Osteocyte (in vitro differentiated cells): ENCODE measurements around the gene OR4C6. TPM values are rescaled to one million over a fixed set of nuclear protein-coding genes. Genes with fewer than 3 reads are reported as not detected.

Source experiments
- DNase-seq: peaks from one replicate; pipeline ENCODE4 v3.0.0; 2021; ENCODE audit warnings: mixed read lengths; ENCODE audit not compliant: unreplicated experiment; ENCODE audit errors: extremely low spot score
- H3K27ac Mint-ChIP-seq: one replicate; pipeline ENCODE4 v1.8.0; 2021; ENCODE audit warnings: mild to moderate bottlenecking, mixed read lengths; ENCODE audit not compliant: unreplicated experiment
- H3K27me3 Mint-ChIP-seq: one replicate; pipeline ENCODE4 v1.8.0; 2021; ENCODE audit warnings: mixed read lengths; ENCODE audit not compliant: unreplicated experiment
- H3K36me3 Mint-ChIP-seq: one replicate; pipeline ENCODE4 v1.8.0; 2021; ENCODE audit warnings: mixed read lengths; ENCODE audit not compliant: unreplicated experiment
- H3K4me1 Mint-ChIP-seq: one replicate; pipeline ENCODE4 v1.8.0; 2021; ENCODE audit warnings: mixed read lengths; ENCODE audit not compliant: unreplicated experiment
- H3K4me3 Mint-ChIP-seq: one replicate; pipeline ENCODE4 v1.8.0; 2021; ENCODE audit warnings: mild to moderate bottlenecking, moderate library complexity, mixed read lengths; ENCODE audit not compliant: unreplicated experiment
- H3K9me3 Mint-ChIP-seq: one replicate; pipeline ENCODE4 v1.8.0; 2021; ENCODE audit warnings: mixed read lengths; ENCODE audit not compliant: unreplicated experiment
- long read RNA-seq: library from polyadenylated mRNA; unstranded; transcript quantifications from one replicate; pipeline ENCODE4 v2.0.0, GENCODE V29; 2021
- total RNA-seq: library from RNA; stranded (reverse); gene quantifications from 2 replicates; pipeline ENCODE4 v1.2.1, GENCODE V29; 2021
- TF ChIP-seq, protein P1 (sequence below): fragments of 200-600 bp; sonication (generic); IDR thresholded peaks from 2 replicates; pipeline ENCODE4 v1.5.0; 2021; ENCODE audit warnings: antibody characterized with exemption, mild to moderate bottlenecking, moderate library complexity

The OR4C6 gene
- not detected in 2 replicates for total RNA-seq
- long read RNA-seq = 0 reads

DNA sequence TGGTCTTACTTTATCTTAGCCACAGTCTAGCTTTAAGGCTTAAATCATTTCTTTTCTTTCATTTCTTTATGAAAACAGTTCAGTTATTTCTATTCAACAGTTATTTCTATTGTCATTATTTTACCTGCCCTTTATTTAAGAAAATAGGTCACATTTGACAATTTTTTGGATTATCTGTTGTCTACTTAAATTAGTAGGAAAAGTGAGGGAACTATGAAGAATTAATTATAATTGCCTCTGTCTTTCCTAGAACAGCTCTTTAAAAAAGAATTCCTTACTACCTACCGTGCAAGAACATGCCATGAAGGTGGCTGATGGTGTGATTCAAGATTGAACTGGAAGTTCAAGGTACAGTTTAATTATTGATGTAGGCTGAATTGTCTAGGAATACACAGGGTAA, at the start of gene OR4C6:
Gene OR4C6 (plus strand): TSS at position 301 of the 400 bp plus-strand sequence. CDS start 2,966 bp downstream, outside the sequence.
- Mint-ChIP-seq H3K36me3 (no peaks in the 10 kb centered on the region), H3K27ac (no peak within 1 kb of the TSS), H3K4me1 (no peaks in the 10 kb centered on the region), H3K4me3 (no peak within 1 kb of the TSS), H3K27me3 (no peaks in the 10 kb centered on the region), H3K9me3 (peaks cover 20% of the 10 kb centered on the region)
- no peak for DNase-seq
- TF ChIP-seq, protein P1, sequence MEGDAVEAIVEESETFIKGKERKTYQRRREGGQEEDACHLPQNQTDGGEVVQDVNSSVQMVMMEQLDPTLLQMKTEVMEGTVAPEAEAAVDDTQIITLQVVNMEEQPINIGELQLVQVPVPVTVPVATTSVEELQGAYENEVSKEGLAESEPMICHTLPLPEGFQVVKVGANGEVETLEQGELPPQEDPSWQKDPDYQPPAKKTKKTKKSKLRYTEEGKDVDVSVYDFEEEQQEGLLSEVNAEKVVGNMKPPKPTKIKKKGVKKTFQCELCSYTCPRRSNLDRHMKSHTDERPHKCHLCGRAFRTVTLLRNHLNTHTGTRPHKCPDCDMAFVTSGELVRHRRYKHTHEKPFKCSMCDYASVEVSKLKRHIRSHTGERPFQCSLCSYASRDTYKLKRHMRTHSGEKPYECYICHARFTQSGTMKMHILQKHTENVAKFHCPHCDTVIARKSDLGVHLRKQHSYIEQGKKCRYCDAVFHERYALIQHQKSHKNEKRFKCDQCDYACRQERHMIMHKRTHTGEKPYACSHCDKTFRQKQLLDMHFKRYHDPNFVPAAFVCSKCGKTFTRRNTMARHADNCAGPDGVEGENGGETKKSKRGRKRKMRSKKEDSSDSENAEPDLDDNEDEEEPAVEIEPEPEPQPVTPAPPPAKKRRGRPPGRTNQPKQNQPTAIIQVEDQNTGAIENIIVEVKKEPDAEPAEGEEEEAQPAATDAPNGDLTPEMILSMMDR = no peak

DNA sequence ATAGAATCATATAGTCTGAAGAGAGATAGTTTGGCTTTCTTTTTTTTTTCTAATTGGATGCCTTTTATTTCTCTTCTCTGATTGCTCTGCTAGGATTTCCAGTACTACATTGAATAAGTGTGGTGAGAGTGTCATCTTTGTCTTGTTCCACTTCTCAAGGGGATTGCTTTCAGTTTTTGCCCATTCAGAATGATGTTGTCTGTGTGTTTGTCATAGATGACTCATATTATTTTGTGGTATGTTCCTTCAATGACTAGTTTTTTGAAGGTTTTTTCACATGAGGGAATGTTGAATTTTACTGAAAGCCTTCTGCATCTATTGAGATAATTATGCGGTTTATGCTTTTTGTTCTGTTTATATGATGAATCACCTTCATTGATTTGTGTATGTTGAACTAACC, 37.5 kb upstream of the OR4C6 start:
- Mint-ChIP-seq H3K4me3 (no peak overlapping the region), H3K36me3 (no peaks in the 10 kb centered on the region), H3K9me3 (peaks cover 14% of the 10 kb centered on the region), H3K4me1 (no peaks in the 10 kb centered on the region), H3K27me3 (no peaks in the 10 kb centered on the region), H3K27ac (no peak overlapping the region)
- TF ChIP-seq, protein P1 = no peak
- DNase-seq = no peak

DNA sequence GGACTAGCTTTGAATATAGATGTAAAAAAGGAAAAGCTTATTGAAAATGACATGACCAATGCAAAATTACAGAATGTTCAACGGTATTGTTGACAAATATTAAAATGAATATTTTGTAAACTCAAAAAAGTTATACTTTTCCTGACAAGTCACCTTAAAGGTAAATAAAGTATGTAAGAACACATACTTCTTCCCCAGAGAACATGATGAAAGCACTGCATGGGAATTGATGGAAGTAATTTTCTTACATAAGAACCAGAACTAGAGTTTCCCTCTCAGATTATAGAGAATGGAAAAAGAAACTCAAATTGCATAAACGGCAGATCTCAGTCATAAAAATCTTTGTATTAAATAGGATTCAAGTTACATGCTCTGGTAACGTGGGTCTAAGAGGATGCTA, 27.2 kb upstream of the OR4C6 start, which contains the start of gene OR4P4:
Gene OR4P4 (plus strand): TSS at position 301 of the 400 bp plus-strand sequence.
- H3K4me3 Mint-ChIP-seq = no peak within 1 kb of the TSS
- no peak within 1 kb of the TSS for H3K27ac Mint-ChIP-seq
- no peaks in the 10 kb centered on the region for H3K36me3 Mint-ChIP-seq
- no peaks in the 10 kb centered on the region for H3K27me3 Mint-ChIP-seq
- peaks cover 15% of the 10 kb centered on the region for H3K9me3 Mint-ChIP-seq
- no peak for DNase-seq
- TF ChIP-seq, protein P1 = no peak
- no peaks in the 10 kb centered on the region for H3K4me1 Mint-ChIP-seq

DNA sequence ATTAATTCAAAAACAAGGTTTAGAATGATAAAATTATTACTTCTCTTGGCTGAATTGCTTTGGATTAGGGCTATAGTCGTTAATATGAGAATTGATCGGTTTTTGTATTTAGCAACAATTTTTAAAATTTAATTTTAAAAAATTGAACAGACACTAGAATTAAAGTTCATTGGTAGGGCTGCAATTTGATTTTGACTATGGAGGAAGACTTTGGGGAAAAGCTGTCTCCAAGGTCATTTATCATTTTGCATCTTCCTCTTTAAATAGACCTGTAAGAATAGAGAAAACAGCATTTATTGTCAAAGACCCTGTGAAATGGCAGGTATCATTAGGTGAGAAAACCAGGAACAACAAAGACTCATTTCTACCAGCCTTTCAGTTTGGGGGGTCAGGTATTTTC, 14.0 kb upstream of the OR4C6 start, which contains the start of gene OR4S2:
Gene OR4S2 (plus strand): TSS at position 301 of the 400 bp plus-strand sequence. CDS start 2,577 bp downstream, outside the sequence.
- Mint-ChIP-seq H3K4me3 (no peak within 1 kb of the TSS), H3K27ac (no peak within 1 kb of the TSS), H3K4me1 (no peaks in the 10 kb centered on the region), H3K9me3 (peaks cover 6% of the 10 kb centered on the region), H3K36me3 (no peaks in the 10 kb centered on the region), H3K27me3 (no peaks in the 10 kb centered on the region)
- TF ChIP-seq, protein P1 = no peak
- no peak for DNase-seq

DNA sequence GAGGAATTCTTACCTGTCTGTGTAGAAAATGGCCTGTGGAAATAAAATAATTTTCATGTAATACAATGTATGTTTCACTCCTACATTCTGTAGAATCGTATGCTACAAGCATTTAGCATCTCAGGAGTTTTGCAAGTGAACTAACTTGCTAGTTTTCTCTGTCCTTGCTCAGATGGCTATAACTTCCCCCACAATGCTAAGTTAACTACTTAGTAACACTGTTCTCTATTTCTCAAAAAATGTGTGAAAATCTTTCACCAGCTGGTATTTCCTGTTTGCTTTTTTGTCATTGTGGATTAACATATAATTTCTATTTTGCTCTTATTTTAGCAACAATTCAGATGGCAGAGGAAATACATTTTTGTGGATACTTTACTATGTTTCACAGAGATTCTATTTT, 9.4 kb upstream of the OR4C6 start:
- Mint-ChIP-seq H3K36me3 (no peaks in the 10 kb centered on the region), H3K27ac (no peak overlapping the region), H3K4me1 (no peaks in the 10 kb centered on the region), H3K9me3 (peaks cover 6% of the 10 kb centered on the region), H3K4me3 (no peak overlapping the region), H3K27me3 (no peaks in the 10 kb centered on the region)
- no peak for DNase-seq
- TF ChIP-seq, protein P1 = no peak
